GM11168 (cell line): Measurements from ENCODE around the gene SMAD3.

Source experiments
- in situ Hi-C: fragments of 300-500 bp; cut with MboI; formaldehyde crosslinking; loops from one replicate; pipeline ENCODE4 v1.12.0; 2022; ENCODE audit warnings: low sequenced_read_pairs; ENCODE audit not compliant: unreplicated experiment

The SMAD3 gene

GRCh38 chr15:67212684-67213367 is 147.4 kb downstream of the SMAD3 start:
- in situ Hi-C loops, result no loop called here

DNA sequence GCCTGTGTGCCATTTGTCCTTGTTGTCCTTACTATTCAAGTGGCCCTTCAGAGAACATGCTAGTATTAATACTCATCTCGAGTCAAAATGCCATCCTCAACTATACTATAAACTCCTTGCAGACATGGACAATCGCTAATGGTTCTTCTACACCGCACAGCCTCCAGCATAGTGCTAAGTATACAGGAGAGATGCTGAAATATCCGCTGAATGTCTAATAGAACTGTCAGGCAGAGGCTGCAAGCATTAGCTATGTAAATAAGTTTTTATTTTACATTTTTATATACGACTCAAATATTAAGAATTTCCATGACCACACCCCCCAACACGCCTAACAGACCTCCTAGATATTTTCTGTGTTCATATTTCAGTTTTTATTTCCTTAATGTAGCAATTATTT is 149.7 kb downstream of the SMAD3 start:
- in situ Hi-C loops, result no loop called here

- in situ Hi-C loops, result no loop called here
Observed at GRCh38 chr15:67216859-67217258, 151.5 kb downstream of the SMAD3 start.

- in situ Hi-C loops, result no loop called here
Observed at GRCh38 chr15:67218428-67218827, 153.0 kb downstream of the SMAD3 start.

- in situ Hi-C loops, result no loop called here
Observed at GRCh38 chr15:67219288-67219687, 153.9 kb downstream of the SMAD3 start.

GRCh38 chr15:67224889-67225288 is 159.5 kb downstream of the SMAD3 start:
- in situ Hi-C loops, result no loop called here

DNA sequence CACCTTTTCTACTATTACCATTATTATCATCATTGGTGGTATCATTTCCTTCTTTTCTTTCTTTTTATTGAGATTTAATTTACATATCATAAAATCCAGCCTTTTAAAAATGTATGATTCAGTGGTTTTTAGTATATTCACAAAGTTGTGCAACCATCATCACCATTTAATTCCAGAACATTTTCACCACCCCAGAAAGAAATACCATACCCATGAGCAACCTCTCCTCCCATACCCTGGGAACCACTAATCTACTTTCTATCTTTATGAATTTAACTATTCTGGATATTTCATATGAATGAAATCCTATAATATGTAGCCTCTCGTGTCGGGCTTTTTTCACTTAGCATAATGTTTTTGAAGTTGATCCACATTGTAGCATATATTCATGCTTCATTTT is 159.9 kb downstream of the SMAD3 start:
- in situ Hi-C loops, result no loop called here

GRCh38 chr15:67227431-67227830 is 162.0 kb downstream of the SMAD3 start:
- in situ Hi-C loops, result no loop called here

DNA sequence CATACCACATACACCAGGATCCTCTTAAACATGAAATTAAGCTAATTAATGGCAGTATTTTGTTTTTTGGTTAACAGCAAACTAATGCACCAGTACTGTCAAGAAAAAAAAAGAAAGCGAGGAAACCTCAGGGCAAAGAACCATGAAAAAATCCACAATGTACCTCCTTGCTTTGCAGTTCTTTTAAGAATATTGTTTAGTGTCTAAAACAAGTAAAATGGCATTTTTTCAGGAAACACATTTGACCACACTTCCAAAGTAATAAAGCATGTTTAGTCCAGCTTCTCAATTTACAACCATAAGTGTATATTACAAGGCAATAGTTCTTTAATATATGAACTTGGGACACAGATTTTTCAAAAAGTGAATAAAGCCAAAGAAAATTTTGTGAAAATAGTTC is 162.4 kb downstream of the SMAD3 start:
- in situ Hi-C loops, result no loop called here

DNA sequence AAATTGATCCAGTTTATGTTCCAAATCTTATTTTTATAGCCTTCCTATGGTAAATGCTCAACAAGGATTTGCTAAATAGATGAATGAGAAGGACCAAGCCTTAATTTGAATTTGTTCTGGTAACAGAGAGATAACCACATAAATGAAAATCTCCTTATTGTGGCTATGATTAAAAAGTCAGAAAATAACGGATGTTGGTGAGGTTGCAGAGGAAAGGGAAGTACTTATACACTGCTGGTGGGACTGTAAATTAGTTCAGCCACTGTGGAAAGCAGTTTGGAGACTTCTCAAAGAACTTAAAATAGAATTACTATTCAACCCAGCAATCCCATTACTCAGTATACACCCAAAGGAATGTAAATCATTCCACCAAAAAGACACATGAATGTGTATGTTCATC is 162.9 kb downstream of the SMAD3 start:
- in situ Hi-C loops, result no loop called here

GRCh38 chr15:67230504-67230903 is 165.1 kb downstream of the SMAD3 start:
- in situ Hi-C loops, result no loop called here

GRCh38 chr15:67232591-67232990 is 167.2 kb downstream of the SMAD3 start:
- in situ Hi-C loops, result no loop called here

- in situ Hi-C loops, result no loop called here
Observed at GRCh38 chr15:67240235-67241131, 175.1 kb downstream of the SMAD3 start.

DNA sequence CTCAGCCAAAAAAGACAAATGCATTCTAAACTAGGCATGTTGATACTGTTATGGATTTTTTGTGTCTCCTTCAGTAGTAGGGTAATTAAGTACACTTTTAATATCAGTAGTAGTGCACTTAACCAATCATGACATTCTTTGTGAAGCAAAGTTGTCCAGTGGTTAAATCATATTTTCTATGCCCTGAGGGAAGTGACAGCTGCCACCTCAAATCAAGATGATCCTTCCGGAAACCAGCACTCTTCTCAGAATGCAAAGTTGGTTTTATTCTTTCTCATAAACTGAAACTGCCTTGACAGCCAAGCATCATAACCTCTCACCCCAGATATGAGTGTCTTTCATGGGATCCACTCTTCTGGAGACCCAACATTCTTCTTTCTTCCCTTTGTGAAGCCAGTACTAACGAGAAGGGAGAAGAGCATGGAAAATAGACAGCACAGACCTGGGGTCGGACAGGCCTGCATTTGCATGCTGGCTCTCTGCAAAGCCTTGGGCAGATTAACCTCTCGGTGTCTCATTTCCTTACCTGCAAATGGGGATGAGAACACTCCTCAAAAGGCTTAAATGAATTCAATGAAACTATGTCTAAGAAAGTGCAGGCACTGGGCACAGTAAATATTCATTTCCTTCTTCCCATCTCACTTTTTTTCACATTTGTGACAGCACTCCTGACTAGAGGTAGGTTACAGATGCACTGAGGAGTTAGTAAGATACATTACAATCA is 175.9 kb downstream of the SMAD3 start:
- in situ Hi-C loops, result no loop called here

- in situ Hi-C loops, result no loop called here
Observed at GRCh38 chr15:67242708-67243111, 177.3 kb downstream of the SMAD3 start.
